GM12865 (cell line): ENCODE data around the gene KCNT1.

Source experiments
- DNase-seq: peaks from one replicate; pipeline ENCODE4 v3.0.0; 2010; ENCODE audit warnings: low read depth
- H3K4me3 ChIP-seq: 2 replicates; pipeline ENCODE4 v1.5.1; 2011; ENCODE audit warnings: mild to moderate bottlenecking, low read depth, low read length, control low read depth
- TF ChIP-seq, protein P1 (sequence below): IDR thresholded peaks from 2 replicates; pipeline ENCODE4 v1.5.1; 2011; ENCODE audit warnings: low read length, control low read depth, low read depth, inconsistent platforms; ENCODE audit not compliant: insufficient read depth; ENCODE audit errors: missing control alignments

Gene KCNT1

GRCh38 chr9:135827301-135827700 is 125.3 kb downstream of the KCNT1 start:
- no peak for DNase-seq
- TF ChIP-seq, protein P1, sequence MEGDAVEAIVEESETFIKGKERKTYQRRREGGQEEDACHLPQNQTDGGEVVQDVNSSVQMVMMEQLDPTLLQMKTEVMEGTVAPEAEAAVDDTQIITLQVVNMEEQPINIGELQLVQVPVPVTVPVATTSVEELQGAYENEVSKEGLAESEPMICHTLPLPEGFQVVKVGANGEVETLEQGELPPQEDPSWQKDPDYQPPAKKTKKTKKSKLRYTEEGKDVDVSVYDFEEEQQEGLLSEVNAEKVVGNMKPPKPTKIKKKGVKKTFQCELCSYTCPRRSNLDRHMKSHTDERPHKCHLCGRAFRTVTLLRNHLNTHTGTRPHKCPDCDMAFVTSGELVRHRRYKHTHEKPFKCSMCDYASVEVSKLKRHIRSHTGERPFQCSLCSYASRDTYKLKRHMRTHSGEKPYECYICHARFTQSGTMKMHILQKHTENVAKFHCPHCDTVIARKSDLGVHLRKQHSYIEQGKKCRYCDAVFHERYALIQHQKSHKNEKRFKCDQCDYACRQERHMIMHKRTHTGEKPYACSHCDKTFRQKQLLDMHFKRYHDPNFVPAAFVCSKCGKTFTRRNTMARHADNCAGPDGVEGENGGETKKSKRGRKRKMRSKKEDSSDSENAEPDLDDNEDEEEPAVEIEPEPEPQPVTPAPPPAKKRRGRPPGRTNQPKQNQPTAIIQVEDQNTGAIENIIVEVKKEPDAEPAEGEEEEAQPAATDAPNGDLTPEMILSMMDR: no peak
- H3K4me3 ChIP-seq: no peak overlapping the region

DNA sequence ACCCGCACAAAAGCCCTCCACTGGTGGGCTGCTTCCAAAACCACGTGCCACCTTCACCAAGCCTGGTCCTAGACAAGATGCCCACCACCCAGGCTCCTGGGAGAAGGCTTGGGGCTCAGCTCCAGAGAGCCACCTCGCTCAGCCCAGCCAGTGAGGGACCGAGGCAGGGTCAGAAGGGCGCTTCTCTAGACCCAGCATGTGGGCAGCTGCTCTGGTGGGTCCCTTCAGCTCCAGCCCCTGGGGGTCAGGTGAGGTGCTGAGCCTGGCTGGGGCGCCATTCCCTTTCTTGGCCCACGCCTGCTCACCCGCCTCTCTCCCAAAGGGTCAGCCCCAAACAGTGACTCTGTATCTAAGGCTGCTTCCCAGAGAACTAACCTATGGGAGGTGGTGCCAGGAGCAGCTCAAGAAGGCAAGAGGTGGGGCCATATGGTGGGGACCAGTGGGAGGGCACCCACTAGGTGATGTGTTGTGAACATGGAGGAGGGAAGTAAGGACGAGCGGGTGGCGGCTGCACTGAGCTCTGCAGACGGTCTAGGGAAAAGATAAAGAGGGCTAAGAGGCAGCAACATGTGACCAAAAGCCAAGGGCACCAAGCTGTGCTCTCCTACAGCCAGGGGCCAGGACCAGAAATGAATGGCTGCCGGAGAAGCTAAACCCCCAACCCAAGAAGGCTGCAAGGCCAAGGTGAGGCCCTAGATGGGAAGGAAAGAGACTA is 126.0 kb downstream of the KCNT1 start:
- H3K4me3 ChIP-seq: no peak overlapping the region
- TF ChIP-seq, protein P1: no peak

DNA sequence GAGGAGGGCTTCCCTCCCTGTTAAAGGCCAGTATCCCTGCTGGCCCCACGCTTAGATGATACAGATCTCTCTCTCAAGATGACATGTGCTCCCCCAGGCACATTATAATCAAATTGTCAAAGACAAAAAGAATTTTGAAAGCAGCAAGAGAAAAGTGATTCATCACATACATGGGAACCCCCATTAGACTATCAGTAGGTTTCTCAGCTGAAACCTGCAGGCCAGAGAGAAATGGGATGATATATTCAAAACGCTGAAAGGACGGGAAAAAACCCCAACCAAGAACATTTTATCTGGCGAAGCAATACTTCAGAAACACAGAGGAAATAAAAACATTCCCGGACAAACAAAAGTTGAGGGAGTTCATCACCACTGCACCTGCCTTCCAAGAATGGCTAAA is 126.7 kb downstream of the KCNT1 start:
- DNase-seq: no peak
- TF ChIP-seq, protein P1: no peak
- H3K4me3 ChIP-seq: no peak overlapping the region

More for the DNA sequence above, 126.0 kb downstream of the KCNT1 start:
- DNase-seq: no peak

DNA sequence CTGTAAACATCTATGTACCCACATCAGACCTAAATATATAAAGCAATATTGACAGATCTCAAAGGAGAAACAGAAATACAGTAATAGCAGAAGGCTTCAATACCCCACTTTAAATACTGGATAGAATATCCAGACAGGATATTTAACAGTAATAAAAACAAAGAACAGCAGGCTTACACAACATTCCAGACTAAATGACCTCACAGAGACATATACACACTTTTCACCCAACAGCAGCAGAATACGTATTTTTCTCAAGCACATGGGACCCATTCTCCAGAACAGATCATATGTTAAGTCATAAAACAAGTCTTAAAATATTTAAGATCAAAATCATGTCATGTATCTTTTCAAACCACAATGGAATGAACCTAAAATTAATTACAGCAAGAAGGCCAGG is 128.5 kb downstream of the KCNT1 start:
- TF ChIP-seq, protein P1: no peak
- no peak for DNase-seq
- H3K4me3 ChIP-seq: no peak overlapping the region

- H3K4me3 ChIP-seq: no peak overlapping the region
- TF ChIP-seq, protein P1: no peak
- DNase-seq: no peak
Observed at GRCh38 chr9:135833864-135834263, 131.9 kb downstream of the KCNT1 start.

DNA sequence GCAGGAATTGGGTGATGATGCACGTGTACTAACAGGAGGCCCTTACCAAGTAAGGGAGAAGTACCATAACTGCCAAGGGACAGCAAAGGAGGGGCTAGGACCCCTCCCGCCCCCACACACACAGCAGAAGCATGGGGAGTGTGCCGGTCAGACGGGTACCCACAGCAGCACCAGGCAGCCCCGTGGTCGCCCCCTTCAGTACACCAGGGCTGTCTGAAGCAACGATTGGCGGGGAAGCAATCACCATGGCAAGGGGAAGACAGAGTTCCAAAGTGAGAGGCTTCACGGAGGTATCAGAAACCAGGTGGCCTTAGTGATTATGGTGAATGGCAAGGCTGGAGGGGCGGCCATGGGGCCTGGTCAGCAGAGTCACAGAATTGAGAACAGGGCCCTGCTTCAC is 133.1 kb downstream of the KCNT1 start:
- DNase-seq: no peak
- H3K4me3 ChIP-seq: no peak overlapping the region
- TF ChIP-seq, protein P1: no peak

- DNase-seq: no peak
- no peak overlapping the region for H3K4me3 ChIP-seq
- TF ChIP-seq, protein P1: no peak
Observed at GRCh38 chr9:135839516-135839915, 137.5 kb downstream of the KCNT1 start.
